Breast epithelium (tissue), 4 donors: ENCODE results near the gene TENM3. TPM values are rescaled to one million over a fixed set of nuclear protein-coding genes. Genes with fewer than 3 reads are reported as not detected.
A peak's percentile ranks its signal among the peaks of the same experiment; 100 is the strongest.

Experiments used
- DNase-seq, 2 donors: peaks; one replicate each; pipeline ENCODE4 v3.0.0-alpha.2; 2019; ENCODE audit warnings: low spot score in 2 of 2
- H3K27ac ChIP-seq, 2 donors: fragments of 200-600 bp; sonication (generic) in 1 of 2; one replicate each; pipeline ENCODE4 v1.5.1; 2016 to 2019; ENCODE audit warnings: mild to moderate bottlenecking in 1 of 2
- H3K27me3 ChIP-seq, 2 donors: fragments of 200-600 bp; sonication (generic) in 1 of 2; one replicate each; pipeline versions ENCODE4 v1.5.1 to v1.6.0; 2017 to 2019; ENCODE audit warnings: control low read depth in 1 of 2, mild to moderate bottlenecking in 1 of 2
- H3K36me3 ChIP-seq: fragments of 200-600 bp; one replicate; pipeline ENCODE4 v1.5.1; 2019
- H3K4me1 ChIP-seq, 2 donors: fragments of 200-600 bp; sonication (generic); one replicate each; pipeline ENCODE4 v1.5.1; 2016 to 2019; ENCODE audit warnings: control low read depth in 1 of 2
- H3K4me3 ChIP-seq, 3 donors: fragments of 200-600 bp; sonication (generic); 1 replicate in 2 of 3; 2 replicates in 1 of 3; pipeline ENCODE4 v1.5.1; 2016 to 2019; ENCODE audit warnings: mild to moderate bottlenecking in 3 of 3, moderate library complexity in 2 of 3
- H3K9me3 ChIP-seq, 2 donors: fragments of 200-600 bp; sonication (generic) in 1 of 2; one replicate each; pipeline ENCODE4 v1.5.1; 2016 to 2019; ENCODE audit warnings: control low read depth in 1 of 2
- CTCF ChIP-seq, 3 donors: fragments of 450-650 bp; IDR thresholded peaks; one replicate each; pipeline ENCODE4 v1.5.1; 2016 to 2017; ENCODE audit warnings: antibody characterized with exemption in 3 of 3, mild to moderate bottlenecking in 3 of 3, moderate library complexity in 3 of 3
- POLR2A ChIP-seq: fragments of 450-650 bp; IDR thresholded peaks from one replicate; pipeline ENCODE4 v1.6.1; 2016; ENCODE audit warnings: antibody characterized with exemption, mild to moderate bottlenecking, moderate library complexity
- POLR2AphosphoS5 ChIP-seq, 3 donors: sonication (generic); formaldehyde crosslinking; IDR thresholded peaks; one replicate each; pipeline ENCODE4 v1.6.1; 2017; ENCODE audit warnings: antibody characterized with exemption in 3 of 3
- intact Hi-C: fragments of 100-400 bp; cut with DNase I; formaldehyde crosslinking; loops from one replicate; pipeline ENCODE4 v1.15.1; 2023; ENCODE audit warnings: low total_unique reads
- total RNA-seq, 3 donors: library from RNA; depleted of rRNA; stranded (reverse); fragments of >200 nt; gene quantifications; one replicate each; pipeline ENCODE4 v1.1.0, GENCODE V29; 2016

Gene TENM3
- total RNA-seq, 3 donors from 2014 or later, result 4.6 to 30.6 (median 8.8) TPM

- intact Hi-C loops, result no loop called here
- no peak for TF ChIP-seq POLR2AphosphoS5 (IDR thresholded peaks at IDR 0.05)
- no peak for TF ChIP-seq CTCF (IDR thresholded peaks at IDR 0.05)
- no peak for TF ChIP-seq POLR2A
- Histone ChIP-seq H3K27ac (no peak overlapping the region), H3K9me3 (peaks cover 0 to 6% of the 10 kb centered on the region in 2 donors), H3K4me3 (no peak overlapping the region), H3K36me3 (no peaks in the 10 kb centered on the region), H3K4me1 (no peaks in the 10 kb centered on the region), H3K27me3 (no peaks in the 10 kb centered on the region)
- DNase-seq, result no peak
Observed at GRCh38 chr4:182470215-182470614, 227.0 kb downstream of the TENM3 start.

- Histone ChIP-seq H3K36me3 (no peaks in the 10 kb centered on the region), H3K4me1 (no peaks in the 10 kb centered on the region), H3K27me3 (no peaks in the 10 kb centered on the region), H3K9me3 (peaks cover 0 to 6% of the 10 kb centered on the region in 2 donors), H3K27ac (no peak overlapping the region), H3K4me3 (no peak overlapping the region)
- intact Hi-C loops, result no loop called here
- no peak for DNase-seq
- TF ChIP-seq POLR2AphosphoS5 (IDR thresholded peaks at IDR 0.05) (no peak), CTCF (IDR thresholded peaks at IDR 0.05) (no peak), POLR2A (no peak)
Observed at GRCh38 chr4:182475539-182475938, 232.3 kb downstream of the TENM3 start.

GRCh38 chr4:182478475-182478874 is 235.3 kb downstream of the TENM3 start:
- H3K36me3 ChIP-seq, result no peaks in the 10 kb centered on the region
- no peaks in the 10 kb centered on the region for H3K4me1 ChIP-seq
- DNase-seq, result no peak
- H3K9me3 ChIP-seq, result no peaks in the 10 kb centered on the region
- H3K27me3 ChIP-seq, result no peaks in the 10 kb centered on the region
- no peak overlapping the region for H3K27ac ChIP-seq
- no peak overlapping the region for H3K4me3 ChIP-seq
- intact Hi-C loops, result no loop called here
- TF ChIP-seq POLR2A (no peak), CTCF (IDR thresholded peaks at IDR 0.05) (peak; percentile 33 to 45 (median 35)), POLR2AphosphoS5 (IDR thresholded peaks at IDR 0.05) (no peak)

GRCh38 chr4:182483685-182484084 is 240.5 kb downstream of the TENM3 start:
- Histone ChIP-seq H3K36me3 (no peaks in the 10 kb centered on the region), H3K27ac (no peak overlapping the region), H3K4me3 (no peak overlapping the region), H3K27me3 (no peaks in the 10 kb centered on the region), H3K9me3 (no peaks in the 10 kb centered on the region), H3K4me1 (no peaks in the 10 kb centered on the region)
- DNase-seq, result no peak
- intact Hi-C loops, result loop anchor here (5.0 kb wide), 1 partner anchor 246 kb away; no protein-coding TSS in a partner anchor
- TF ChIP-seq CTCF (IDR thresholded peaks at IDR 0.05) (no peak), POLR2A (no peak), POLR2AphosphoS5 (IDR thresholded peaks at IDR 0.05) (no peak)

GRCh38 chr4:182486881-182487280 is 243.7 kb downstream of the TENM3 start:
- no peaks in the 10 kb centered on the region for H3K4me1 ChIP-seq
- no peaks in the 10 kb centered on the region for H3K27me3 ChIP-seq
- no peaks in the 10 kb centered on the region for H3K9me3 ChIP-seq
- H3K4me3 ChIP-seq, result no peak overlapping the region
- TF ChIP-seq CTCF (IDR thresholded peaks at IDR 0.05), result no peak
- TF ChIP-seq POLR2AphosphoS5 (IDR thresholded peaks at IDR 0.05), result no peak
- TF ChIP-seq POLR2A, result no peak
- no peaks in the 10 kb centered on the region for H3K36me3 ChIP-seq
- intact Hi-C loops, result no loop called here
- no peak for DNase-seq
- no peak overlapping the region for H3K27ac ChIP-seq
